Stimulated activated CD4-positive, alpha-beta T cell treated with anti-CD3 and anti-CD28 coated beads, Interleukin-4, amount 100 ng/mL, for 4 hours (primary cell): ENCODE data around the gene ACACA.
"Not testable (repeated sequence)": the region's sequence is repeated elsewhere in the genome, so short reads cannot be mapped to it uniquely, and the experiment has no call there.

Source experiments
- DNase-seq, 2 experiments: peaks; one replicate each; pipeline ENCODE4 v3.0.0-alpha.2; 2020

Gene ACACA

DNA sequence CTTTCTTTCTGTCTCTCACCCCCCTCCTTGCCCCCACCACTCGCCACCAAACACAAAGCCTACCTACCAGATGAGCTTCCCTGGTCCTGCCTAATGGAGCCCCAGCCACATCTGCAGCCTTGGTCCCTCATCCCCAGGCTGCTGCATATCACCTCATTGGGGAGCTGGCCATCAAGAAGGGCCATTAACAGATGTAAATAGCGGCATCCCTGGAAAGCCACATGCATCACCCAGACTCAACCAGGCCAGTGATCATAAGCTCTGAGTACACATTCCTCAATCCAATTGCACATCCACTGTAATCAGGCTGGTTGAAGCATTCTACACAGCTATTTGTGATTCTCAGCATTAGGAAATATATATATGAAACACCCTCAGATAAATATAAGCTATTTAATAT is 242.6 kb downstream of the ACACA start:
- no peak for DNase-seq

GRCh38 chr17:37162800-37163199 is 243.8 kb downstream of the ACACA start:
- no peak for DNase-seq

DNA sequence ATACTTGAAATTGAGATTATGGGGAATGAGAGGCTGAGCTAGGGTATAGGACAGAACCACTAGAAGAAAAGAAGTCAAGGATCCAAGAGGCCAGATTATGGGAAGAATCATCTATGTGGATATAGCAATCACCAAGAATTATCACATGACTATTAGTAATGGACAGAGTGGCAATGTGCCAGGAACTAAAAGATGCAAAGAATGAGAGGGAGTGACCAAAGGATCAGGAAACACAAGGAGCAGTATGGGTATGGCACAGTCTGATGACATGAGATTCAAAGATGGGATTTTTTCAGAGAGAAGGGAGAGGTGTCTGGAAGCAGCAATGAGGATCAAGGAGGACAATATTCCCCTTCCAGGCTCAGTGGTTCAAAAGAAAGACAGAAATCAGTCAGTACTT is 245.7 kb downstream of the ACACA start:
- no peak for DNase-seq

DNA sequence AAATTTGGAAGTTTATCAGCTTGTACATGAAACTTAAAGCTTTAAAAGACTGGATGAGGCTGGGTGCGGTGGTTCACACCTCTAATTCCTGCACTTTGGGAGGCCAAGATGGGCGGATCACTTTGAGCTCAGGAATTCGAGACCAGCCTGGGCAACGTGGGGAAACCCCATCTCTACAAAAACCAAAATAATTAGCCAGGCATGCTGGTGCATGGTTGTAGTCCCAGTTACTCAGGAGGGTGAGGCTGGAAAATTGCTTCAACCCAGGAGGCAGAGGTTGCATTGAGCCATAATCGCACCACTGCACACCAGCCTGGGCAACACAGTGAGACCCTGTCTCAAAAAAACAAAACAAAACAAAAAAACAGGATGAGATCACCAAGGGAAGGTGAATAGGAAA is 248.3 kb downstream of the ACACA start:
- DNase-seq: no peak

- DNase-seq: no peak
Observed at GRCh38 chr17:37148156-37148555, 258.5 kb downstream of the ACACA start.

DNA sequence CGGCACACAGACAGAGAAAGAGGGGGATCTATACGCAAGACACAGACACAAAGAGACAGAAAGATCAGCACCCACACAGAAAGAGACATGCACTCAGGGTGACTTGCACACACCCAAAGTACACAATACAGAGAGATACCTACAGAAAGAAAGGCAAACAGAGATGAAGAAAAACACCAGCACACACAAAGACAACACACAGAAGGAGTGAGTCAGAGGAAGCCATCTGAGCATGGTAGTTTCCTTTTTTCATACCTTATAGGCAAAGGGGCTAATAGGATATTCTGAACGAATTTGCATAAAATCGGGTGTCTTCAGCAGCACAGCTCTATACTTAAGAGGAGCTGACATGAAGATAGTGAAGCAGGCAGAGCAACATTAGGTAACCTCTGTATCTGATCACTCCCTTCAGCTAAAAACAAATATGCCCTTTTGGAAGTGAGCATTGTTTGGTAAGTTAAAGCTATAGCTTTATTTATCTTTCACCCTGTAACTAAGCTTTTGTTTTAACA is 259.3 kb downstream of the ACACA start:
- no peak for DNase-seq

DNA sequence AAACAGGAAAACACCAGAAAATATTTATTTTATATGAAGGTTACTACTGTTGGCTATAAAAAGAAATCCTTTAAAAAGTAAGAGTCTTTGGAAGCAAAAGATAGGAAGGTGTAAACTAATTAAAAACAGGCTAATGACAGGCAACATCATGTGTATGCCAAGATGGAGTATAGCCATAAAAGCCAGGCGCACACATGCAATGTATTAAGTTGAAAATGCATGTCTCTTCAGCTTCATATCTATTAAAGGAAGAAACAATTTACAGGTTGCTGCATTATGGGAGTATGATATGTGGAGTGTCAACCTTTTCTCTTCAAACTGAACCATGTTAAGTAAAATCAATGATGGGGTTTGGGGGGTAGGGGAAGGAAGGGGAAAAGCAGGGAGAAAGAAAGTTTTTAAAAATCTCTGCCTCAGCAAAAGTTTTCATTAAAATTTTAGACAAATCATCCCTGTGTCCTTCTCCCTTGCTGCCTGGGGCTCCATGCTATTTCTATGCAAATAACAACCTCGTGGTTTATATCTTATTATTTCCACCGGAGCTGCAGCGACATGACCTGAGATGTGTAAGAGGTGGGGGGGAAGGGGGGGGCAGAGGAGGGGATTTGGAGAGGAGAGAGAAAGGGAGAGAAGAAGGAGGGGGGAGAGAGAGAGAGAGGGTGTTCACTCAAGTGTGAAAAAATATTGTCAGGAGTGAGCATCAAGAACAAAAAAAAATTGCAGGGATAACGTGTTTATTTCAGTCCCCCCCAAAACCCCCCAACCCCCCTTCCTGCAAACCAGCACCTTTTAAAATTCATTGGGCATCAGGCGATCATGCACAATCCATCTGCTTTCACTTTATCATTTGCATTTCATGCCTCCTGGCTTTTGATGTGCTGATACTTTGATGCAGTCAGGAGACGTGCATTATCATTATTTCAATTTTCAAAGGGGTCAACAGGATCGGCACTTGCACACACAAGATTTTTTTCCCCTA is 260.3 kb downstream of the ACACA start:
- no peak for DNase-seq

- no peak for DNase-seq
Observed at GRCh38 chr17:37144075-37144701, 262.4 kb downstream of the ACACA start.

GRCh38 chr17:37143558-37143957 is 263.1 kb downstream of the ACACA start:
- not testable (repeated sequence) for DNase-seq

DNA sequence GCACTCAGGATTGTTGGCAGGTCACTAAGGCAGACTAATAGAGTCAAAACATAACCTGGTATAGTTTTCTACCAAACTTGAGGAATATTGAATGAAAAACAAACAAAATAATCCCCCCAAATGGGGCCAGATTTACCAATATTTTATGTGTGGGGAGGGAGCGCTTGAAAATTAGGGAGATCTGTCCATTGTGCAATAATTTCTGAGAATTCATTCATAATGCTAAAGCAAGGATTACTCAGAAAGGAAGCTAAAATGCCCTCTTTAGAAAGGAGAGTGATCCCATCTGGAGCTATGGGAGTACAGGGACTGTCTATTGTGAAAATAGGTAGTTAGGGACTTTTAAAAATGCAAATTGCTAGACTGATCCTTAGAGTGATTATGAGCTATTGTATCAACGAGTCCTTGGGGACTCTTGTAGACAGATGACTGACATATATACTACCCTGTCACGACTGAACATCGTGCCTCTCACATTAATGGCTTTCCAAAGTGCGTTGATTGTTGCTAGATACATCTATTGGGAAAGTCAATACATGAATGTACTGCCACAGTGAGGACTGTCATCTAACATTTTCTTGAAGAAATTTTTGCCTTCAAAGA is 264.2 kb downstream of the ACACA start:
- no peak for DNase-seq

DNA sequence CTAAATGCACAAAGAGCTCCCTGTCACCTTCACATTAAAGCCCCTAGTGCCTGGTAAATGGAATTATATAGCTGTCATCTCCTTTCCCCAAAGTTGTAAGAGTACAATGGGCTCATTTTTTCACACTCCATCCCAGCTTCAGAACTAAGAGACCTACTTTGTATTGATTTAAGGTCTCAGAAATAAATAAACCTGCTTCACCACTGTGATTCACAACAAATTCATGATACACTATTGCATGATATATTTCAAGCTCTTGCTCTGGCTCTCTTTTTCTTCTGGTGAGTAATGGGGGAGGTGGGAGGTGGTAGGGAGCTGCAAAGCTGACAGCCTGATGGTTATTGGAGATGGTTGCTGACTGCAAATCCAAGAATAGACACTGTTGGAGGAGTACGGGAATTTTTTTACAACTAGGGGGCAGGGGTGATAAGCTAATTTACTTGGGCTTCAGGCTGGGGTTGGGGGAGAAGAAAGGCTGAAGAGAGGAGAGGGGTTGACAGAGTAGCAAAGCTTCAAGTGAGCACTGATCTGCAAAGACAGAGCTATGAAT is 268.0 kb downstream of the ACACA start:
- no peak for DNase-seq

- no peak for DNase-seq
Observed at GRCh38 chr17:37137906-37138514, 268.6 kb downstream of the ACACA start.

GRCh38 chr17:37137070-37137610 is 269.5 kb downstream of the ACACA start:
- no peak for DNase-seq

- DNase-seq: no peak
Observed at GRCh38 chr17:37135576-37135975, 271.1 kb downstream of the ACACA start.

- no peak for DNase-seq
Observed at GRCh38 chr17:37134050-37134449, 272.6 kb downstream of the ACACA start.

DNA sequence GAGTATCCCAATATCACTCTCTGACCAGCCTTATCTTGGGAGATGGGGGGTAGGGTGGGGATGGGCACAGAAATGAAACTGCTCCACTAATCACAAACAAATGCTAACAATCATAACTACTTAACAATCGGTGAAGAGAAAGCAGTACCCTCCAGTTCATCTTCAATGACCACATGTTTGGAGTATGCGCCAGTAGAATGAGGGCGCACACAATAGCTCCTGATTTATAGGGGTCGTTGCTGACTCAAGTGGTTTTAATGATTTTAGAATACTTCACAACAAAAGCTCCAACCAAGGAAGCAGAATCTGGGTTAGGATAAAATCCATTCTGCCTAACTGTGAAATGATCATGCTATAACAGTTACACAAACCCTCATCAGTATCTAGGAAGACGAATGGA is 273.5 kb downstream of the ACACA start:
- no peak for DNase-seq

GRCh38 chr17:37131669-37132611 is 274.7 kb downstream of the ACACA start:
- no peak for DNase-seq

DNA sequence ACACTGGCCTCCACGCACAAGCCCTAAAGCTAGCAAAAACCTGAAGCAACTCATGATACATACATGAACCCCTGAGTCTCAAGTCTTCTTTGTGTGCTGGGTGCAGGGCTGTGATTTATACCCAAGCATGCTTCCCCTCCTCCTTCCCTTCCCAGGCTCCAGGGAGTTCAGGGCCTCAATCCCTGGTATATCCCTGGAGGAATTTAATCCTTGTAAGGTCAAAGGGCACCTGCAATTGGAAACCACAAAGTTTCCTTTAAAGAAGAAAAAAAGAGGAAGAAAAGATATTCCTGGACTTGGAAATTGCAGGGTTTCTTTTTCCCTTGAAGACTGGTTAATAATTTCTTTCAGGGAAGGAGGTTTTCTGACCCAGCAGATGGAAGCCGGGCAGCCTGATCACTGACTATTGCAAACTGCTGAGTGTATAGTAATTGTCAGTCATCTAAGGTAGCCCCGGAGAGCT is 275.6 kb downstream of the ACACA start:
- no peak for DNase-seq

GRCh38 chr17:37124821-37125173 is 281.8 kb downstream of the ACACA start:
- DNase-seq: no peak

DNA sequence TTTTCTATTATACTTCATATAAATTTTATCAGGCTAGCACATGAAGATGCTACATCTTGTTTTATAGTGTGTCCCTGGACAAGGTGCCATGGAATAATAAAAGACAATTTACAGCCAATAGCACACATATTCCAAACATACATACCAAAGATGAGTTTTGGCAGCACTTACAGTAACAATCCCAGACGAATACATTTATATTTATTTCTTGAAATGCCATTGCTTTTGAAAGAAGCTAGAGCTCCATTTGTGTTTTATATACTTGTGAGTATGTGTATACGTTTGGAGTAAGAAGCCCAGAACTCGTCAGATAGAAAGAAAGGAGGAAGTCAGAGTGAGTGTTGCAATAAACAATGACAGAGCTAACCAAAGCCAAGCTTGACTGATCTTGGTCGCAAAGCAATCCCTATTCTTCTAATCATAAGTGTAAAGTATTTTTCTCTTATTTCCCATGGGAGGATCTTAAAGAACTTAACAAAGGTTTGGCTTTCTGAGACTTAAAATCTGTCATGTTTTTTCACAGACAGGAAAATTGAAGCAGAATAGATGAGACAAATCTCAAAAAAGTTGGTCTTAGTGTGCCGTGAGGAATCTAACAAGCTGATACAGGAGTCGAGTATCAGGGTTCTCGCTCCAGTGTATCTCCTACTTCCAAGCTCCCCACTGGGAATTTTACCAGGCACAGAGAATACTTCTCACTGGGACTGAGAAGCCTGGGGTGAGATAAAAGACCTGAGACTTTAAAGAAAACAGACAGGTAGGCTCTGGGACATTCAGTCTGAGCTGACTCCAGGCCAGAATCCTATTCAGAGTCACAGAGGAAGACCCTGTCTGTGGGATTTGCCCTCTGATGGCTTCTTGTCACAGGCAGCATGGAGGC is 282.5 kb downstream of the ACACA start:
- DNase-seq: no peak
